Effector CD4-positive, alpha-beta T cell (primary cell): ENCODE measurements around the gene LMCD1.

Experiments used
- DNase-seq: peaks from one replicate; pipeline ENCODE4 v3.0.0-alpha.2; 2020

LMCD1 gene

DNA sequence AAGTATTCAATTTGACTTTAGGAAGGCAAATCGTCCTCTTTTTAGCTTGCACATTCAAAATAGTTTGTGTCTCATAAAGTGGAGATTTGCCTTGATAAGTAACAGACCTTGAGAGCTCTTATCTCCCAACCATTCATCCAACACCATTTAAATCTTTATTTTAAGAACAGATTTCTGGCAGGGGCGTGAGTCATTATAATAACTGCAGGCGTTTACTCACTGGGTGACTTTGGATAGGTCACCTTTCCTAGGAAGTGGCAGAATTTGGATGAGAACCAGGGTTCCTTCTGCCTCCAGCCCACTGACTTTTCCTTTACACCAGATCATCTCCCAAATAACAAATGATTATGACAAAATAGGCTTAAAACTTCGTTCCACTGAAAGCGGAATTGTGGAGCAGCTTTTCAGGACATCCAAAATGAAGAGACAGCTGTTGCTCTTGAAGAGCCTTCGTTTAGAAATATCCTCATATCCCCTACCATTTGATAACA is 5.0 kb downstream of the LMCD1 start:
- no peak for DNase-seq

DNA sequence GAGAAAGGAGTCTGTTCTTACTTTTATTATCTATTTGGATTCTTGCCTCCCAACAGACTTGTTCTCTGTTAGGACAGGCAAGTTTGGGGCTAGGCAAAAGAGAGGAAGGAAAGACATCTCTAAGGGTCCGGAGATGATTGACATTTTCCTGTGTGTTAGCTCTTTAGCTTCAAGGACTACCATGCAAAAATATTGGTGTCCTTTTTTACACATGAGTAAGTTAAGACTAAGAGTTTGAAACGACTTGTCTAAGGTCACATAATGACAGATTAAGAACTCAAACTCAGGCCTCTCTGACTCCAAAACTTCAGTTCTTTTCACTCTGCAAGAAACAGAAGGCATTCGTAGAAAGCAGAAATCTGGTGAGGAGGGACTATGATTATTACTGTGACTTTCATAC is 5.9 kb downstream of the LMCD1 start:
- no peak for DNase-seq

- no peak for DNase-seq
Observed at GRCh38 chr3:8509961-8510360, 8.3 kb downstream of the LMCD1 start.

- DNase-seq = no peak
Observed at GRCh38 chr3:8512234-8512633, 10.6 kb downstream of the LMCD1 start.

DNA sequence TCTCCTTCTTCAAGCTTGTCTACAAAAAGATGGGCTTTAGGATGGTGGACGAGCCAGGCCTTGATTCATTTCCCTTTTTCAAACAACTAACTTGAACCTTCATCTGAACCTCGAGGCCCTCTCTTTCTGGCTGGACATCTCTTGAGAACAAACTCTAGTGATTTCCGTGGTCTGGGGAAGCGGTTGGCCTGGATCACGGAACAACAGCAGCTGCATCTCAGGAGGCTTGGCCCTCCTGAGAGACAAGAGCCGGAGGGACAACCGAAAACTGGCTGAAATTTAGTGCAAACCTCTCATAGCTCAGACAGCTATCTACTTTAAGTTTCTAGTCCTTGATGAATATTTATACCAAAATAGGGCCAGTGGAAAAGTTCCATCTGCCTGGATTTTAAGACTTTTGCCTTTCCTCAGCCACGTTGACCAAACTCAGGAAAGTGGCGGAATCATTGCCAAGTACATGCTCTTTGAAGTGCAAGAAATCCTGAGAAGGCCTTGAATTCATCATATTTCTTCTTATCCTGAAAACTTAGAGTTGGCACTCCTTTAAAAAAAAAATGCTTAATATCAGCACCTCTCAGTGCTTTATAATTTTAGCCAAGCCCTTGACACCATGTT is 14.5 kb downstream of the LMCD1 start:
- DNase-seq = no peak

DNA sequence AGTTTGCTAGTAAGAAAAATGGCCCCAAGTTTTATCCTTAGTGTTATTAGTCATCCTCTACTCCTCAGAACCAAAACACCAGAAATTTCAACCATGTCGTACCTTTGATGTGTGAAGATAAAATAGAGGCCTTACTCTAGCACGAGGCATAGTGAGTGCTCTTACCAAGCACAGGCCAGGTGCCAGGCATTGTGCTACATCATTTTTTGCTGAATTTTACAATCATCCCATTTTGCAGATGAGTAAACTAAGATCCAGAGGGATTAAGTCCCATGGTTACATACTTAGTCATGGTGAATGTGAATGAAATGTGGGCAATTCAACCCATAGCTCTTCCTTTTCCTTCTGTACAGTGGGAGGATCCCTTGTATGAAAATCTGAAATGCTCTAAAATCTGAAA is 15.2 kb downstream of the LMCD1 start:
- DNase-seq = no peak

GRCh38 chr3:8517487-8517886 is 15.9 kb downstream of the LMCD1 start:
- no peak for DNase-seq

DNA sequence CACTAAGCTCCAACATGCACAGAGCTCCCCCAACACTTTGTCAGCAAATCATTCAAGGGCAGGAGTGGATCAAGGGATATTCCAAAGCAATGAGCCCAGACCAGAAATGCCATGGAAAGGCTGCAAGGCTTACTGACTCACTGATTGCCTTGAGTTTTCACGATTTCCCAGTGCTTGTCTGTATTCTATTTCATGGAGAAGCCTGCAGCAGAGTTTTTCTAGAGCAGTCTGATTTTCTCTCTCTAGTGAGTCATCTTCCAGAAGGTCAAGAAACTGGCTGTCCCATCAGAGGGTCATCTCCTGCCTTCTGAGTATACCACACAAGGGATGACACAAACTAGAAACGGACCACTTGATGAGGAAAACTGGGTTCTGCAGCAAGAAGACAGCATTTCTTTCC is 16.5 kb downstream of the LMCD1 start:
- DNase-seq = no peak

DNA sequence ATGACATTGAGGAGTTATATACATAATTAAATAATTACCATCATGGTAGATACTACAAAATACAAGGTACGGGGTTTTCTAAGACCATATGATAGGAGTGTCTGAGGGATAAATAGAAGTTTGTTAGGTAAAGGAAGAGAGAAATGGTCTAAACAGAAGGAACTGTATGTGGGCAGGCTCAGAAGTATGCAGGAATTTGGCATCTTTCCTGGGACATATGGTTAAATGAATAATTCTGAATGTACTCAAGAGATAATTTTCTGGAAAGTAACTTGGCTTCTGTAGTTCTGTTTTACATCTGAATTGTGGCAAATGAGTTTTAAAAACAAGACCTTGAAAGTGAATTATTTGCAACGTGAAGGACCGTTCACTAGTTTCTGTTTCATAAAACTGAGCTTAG is 17.5 kb downstream of the LMCD1 start:
- DNase-seq = no peak

DNA sequence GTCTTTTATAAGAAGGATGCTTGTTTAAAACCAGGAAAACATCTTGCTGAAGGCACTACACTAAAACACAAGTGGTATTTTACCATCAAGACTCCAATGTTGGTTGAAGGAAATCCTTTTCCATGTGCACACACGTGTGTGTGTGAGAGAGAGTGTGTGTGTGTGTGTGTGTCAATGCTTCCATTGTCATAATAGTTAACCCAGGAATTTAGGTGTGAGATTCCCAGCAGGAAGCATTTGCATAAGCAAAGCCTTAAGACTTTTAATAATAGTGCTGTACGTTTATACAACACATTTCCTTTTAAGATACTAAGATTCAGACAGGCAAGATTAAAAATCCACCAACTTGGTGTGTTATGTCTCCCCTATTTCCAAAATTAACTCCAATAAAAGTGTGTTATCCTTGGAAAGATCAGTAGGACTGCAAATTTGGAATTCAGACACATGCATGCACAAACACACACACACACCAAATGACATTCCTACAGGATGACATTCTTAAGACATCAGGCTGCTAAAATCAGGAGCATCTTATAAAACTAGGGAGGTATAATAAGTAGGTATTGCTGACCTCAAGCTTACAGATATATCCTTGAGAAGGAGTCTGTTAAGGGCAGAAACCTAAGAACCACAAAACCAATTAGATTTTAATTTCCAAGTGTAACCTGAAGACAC is 18.3 kb downstream of the LMCD1 start:
- DNase-seq = no peak

- DNase-seq = no peak
Observed at GRCh38 chr3:8520816-8521403, 19.3 kb downstream of the LMCD1 start.

GRCh38 chr3:8523041-8523440 is 21.4 kb downstream of the LMCD1 start:
- no peak for DNase-seq

DNA sequence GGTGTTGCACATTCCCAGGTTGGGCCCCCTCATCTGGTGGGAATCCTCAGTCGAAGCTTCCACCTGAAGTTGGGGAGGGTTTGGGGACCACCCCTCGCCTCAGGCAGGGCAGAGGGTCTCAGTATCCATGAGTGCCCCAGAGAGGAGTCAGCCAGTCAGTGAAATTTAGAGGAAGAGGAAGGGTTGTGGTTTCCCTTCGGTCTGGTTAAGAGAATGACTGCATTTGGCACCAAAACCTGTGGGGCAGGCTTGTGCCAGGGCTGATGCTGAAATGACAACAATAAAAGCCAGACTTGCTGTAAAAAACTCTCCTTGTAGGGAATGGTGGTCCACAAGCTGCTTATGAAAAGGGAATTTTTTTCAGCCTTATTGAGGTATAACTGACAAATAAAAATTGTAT is 22.6 kb downstream of the LMCD1 start:
- DNase-seq = no peak

- no peak for DNase-seq
Observed at GRCh38 chr3:8524656-8525399, 23.2 kb downstream of the LMCD1 start.

DNA sequence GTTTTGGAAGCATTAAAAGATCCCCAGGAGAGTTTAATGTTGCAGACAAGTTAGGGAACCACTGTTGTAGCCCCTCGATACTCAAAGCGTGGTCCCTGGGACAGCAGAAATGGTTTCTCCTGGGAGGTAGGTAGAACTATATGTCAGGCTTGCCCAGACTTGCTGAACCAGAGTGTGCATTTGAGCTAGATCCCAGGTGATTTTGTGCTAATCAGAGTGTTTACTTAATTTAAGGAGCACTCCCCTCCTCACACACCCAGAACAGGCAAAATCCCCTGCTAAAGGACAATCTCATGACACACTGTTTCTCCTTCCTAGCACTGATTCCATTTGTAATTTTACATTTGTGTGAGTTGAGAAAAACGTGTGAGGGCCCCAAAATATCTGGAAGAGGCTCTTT is 24.3 kb downstream of the LMCD1 start:
- DNase-seq = no peak

DNA sequence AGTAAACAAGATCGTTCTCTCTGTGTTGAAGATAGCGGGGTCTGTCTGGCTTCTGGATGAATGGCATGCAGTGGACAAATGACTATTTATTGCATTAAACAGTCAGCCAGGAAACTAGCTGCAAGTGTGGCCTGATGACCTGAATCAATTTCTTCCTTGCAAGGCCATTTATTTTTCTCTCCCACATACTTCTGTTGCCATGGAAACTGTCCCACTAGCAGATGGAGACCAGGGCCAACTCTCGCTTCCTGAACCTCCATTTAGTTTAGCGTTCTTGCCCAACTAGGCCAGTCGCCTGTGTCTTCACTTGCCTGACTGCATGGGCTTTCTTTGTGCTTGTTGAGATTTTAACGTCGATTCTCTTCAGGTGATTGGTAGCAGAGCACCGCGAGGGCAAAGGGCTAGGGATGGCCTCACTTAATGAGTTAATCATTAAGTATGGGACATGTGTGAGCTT is 27.6 kb downstream of the LMCD1 start:
- no peak for DNase-seq

DNA sequence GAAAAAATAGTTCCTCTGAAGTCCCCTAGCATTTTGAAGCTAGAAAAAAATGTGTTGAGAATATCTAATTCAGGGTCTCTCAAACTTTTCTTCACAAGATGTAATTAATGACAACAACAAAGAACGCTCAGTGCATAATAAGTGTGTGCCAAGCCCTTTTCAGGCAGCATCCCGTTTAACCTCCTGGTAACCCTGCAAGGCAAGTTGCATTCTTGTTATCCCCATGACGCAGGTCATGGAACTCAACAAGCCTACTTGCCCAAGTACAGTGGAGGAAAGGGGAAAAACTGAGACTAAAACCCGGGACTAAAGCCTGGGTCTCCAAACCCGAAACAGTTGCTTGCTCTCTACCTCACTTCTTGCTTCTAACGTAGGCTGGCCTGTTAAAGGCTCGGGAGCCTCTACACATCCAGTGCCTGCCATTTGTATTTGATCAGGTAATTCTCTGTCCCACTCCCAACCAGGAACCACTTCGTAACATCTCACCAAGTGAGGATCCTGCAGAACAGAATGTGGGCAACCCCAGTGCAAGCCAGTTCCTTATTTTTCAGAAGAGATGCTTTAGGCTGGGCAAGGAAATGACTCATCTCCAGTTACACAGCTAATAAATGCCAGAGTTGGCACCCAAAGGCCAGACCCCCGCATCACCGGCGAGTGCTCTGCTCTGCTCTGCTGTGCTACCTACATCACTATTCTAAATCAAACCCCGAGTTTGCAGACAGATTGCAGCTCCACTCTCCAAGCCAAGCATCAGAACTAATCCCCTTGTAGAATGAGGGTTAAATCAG is 28.3 kb downstream of the LMCD1 start:
- no peak for DNase-seq

DNA sequence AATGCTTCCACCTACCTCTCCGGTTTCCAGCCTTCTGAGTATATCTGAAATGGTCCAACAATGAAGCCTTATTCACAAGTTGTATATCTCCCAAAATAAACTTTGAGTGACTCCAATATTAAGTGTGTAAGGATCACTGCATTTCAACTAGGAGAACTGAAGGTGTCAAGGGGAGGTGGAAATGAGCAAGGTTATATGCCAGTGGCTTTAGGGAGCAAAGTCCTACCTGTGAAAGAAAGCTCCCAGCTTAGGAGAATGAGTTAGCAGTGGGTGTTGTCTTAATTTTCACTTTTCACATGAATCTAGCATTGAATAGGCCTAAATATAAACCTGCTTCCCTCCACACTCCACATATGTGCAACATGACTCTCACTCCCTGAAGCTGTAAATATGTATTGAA is 29.0 kb downstream of the LMCD1 start:
- no peak for DNase-seq

- no peak for DNase-seq
Observed at GRCh38 chr3:8532251-8532871, 30.7 kb downstream of the LMCD1 start.

GRCh38 chr3:8536096-8537056 is 34.8 kb downstream of the LMCD1 start:
- DNase-seq = no peak

GRCh38 chr3:8537440-8537839 is 35.8 kb downstream of the LMCD1 start:
- no peak for DNase-seq
